HEK293 (cell line): ENCODE results near the gene LRP1B.

Experiments
- CTCF ChIA-PET: fragments of 350-600 bp; formaldehyde crosslinking; extraction: SDS; loops from one replicate; lab custom pipeline; 2021; ENCODE audit warnings: antibody characterized with exemption; lab: Yijun Ruan, JAX
- POLR2A ChIA-PET: fragments of 300-600 bp; formaldehyde crosslinking; extraction: SDS; loops from one replicate; lab custom pipeline; 2020; ENCODE audit warnings: antibody characterized with exemption, inconsistent platforms; lab: Yijun Ruan, JAX
- H3K27ac ChIP-seq: fragments of 200-500 bp; sonication (Bioruptor generic); 2 replicates; pipeline ENCODE4 v1.5.1; 2014; ENCODE audit warnings: low read depth, low read length, control low read depth, inconsistent platforms; ENCODE audit errors: extremely low read depth
- H3K36me3 ChIP-seq, 2 experiments: fragments of 200-500 bp in 1 of 2; sonication (Bioruptor generic) in 1 of 2; 1 replicate in 1 of 2; 2 replicates in 1 of 2; pipeline ENCODE4 v1.5.1; 2014 to 2017; ENCODE audit warnings: inconsistent platforms in 2 of 2, low read length in 2 of 2; ENCODE audit not compliant: control insufficient read depth in 2 of 2, insufficient read depth in 1 of 2
- H3K4me1 ChIP-seq: fragments of 200-500 bp; sonication (Bioruptor generic); 2 replicates; pipeline ENCODE4 v1.5.1; 2014; ENCODE audit warnings: mild to moderate bottlenecking, low read length, inconsistent platforms; ENCODE audit not compliant: control insufficient read depth, insufficient read depth
- H3K4me3 ChIP-seq: 2 replicates; pipeline ENCODE4 v1.5.1; 2011; ENCODE audit warnings: low read depth, mild to moderate bottlenecking, control low read depth, low read length, moderate library complexity
- H3K9me3 ChIP-seq: fragments of 200-500 bp; sonication (Bioruptor generic); 2 replicates; pipeline ENCODE4 v1.5.1; 2014; ENCODE audit warnings: low read depth, low read length, inconsistent platforms; ENCODE audit not compliant: control insufficient read depth, insufficient read depth
- HOXC10 ChIP-seq: sonication (generic); formaldehyde crosslinking; IDR thresholded peaks from 2 replicates; pipeline ENCODE4 v1.8.1; 2023; ENCODE audit warnings: mild to moderate bottlenecking, missing genetic modification reagents
- REST ChIP-seq: fragments of 450-650 bp; formaldehyde crosslinking; IDR thresholded peaks from 2 replicates; pipeline ENCODE4 v1.5.1; 2016; ENCODE audit warnings: missing biosample characterization, missing genetic modification characterization
- ZFP41 ChIP-seq: fragments of 450-650 bp; formaldehyde crosslinking; IDR thresholded peaks from 2 replicates; pipeline ENCODE4 v1.5.1; 2016; ENCODE audit warnings: missing biosample characterization, missing genetic modification characterization, borderline replicate concordance
- ZNF155 ChIP-seq: fragments of 450-650 bp; formaldehyde crosslinking; IDR thresholded peaks from 2 replicates; pipeline ENCODE4 v1.5.1; 2016; ENCODE audit warnings: missing biosample characterization, missing genetic modification characterization
- ZNF24 ChIP-seq: fragments of 450-650 bp; formaldehyde crosslinking; IDR thresholded peaks from 2 replicates; pipeline ENCODE4 v1.5.1; 2016; ENCODE audit warnings: missing biosample characterization, missing genetic modification characterization
- ZNF280D ChIP-seq: fragments of 450-650 bp; formaldehyde crosslinking; IDR thresholded peaks from 2 replicates; pipeline ENCODE4 v1.5.1; 2016; ENCODE audit warnings: missing biosample characterization, missing genetic modification characterization
- ZNF366 ChIP-seq: fragments of 450-650 bp; formaldehyde crosslinking; conservative IDR thresholded peaks from 2 replicates; pipeline ENCODE4 v1.5.1; 2016; ENCODE audit warnings: missing biosample characterization, missing genetic modification characterization
- ZNF514 ChIP-seq: fragments of 450-650 bp; formaldehyde crosslinking; IDR thresholded peaks from 2 replicates; pipeline ENCODE4 v1.5.1; 2016; ENCODE audit warnings: missing biosample characterization, missing genetic modification characterization
- ZNF677 ChIP-seq: fragments of 450-650 bp; IDR thresholded peaks from 2 replicates; pipeline ENCODE4 v1.5.0; 2018; ENCODE audit warnings: missing biosample characterization, mild to moderate bottlenecking, missing genetic modification characterization, moderate library complexity
- TF ChIP-seq, protein P1 (sequence below): fragments of 450-650 bp; formaldehyde crosslinking; IDR thresholded peaks from 2 replicates; pipeline ENCODE4 v1.5.1; 2016; ENCODE audit warnings: missing biosample characterization, missing genetic modification characterization, borderline replicate concordance
- TF ChIP-seq, protein P2 (sequence below): fragments of 450-650 bp; formaldehyde crosslinking; IDR thresholded peaks from 2 replicates; pipeline ENCODE4 v1.5.1; 2016; ENCODE audit warnings: missing biosample characterization, missing genetic modification characterization, borderline replicate concordance
- TF ChIP-seq, protein P3 (sequence below): fragments of 450-650 bp; formaldehyde crosslinking; IDR thresholded peaks from 2 replicates; pipeline ENCODE4 v1.5.1; 2016; ENCODE audit warnings: missing biosample characterization, missing genetic modification characterization

Gene LRP1B

GRCh38 chr2:140775411-140775810 is 1355.4 kb downstream of the LRP1B start (continued):
- TF ChIP-seq REST (no peak), HOXC10 (CRISPR knock-in tag) (no peak), ZNF677 (tag by site-specific recombination) (no peak), ZNF155 (tag by site-specific recombination) (no peak), ZNF514 (tag by site-specific recombination) (no peak), ZFP41 (tag by site-specific recombination) (no peak), ZNF366 (tag by site-specific recombination) (no peak), ZNF280D (tag by site-specific recombination) (no peak)
- TF ChIP-seq, protein P1, sequence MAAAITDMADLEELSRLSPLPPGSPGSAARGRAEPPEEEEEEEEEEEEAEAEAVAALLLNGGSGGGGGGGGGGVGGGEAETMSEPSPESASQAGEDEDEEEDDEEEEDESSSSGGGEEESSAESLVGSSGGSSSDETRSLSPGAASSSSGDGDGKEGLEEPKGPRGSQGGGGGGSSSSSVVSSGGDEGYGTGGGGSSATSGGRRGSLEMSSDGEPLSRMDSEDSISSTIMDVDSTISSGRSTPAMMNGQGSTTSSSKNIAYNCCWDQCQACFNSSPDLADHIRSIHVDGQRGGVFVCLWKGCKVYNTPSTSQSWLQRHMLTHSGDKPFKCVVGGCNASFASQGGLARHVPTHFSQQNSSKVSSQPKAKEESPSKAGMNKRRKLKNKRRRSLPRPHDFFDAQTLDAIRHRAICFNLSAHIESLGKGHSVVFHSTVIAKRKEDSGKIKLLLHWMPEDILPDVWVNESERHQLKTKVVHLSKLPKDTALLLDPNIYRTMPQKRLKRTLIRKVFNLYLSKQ (tag by site-specific recombination), result no peak
- TF ChIP-seq, protein P2, sequence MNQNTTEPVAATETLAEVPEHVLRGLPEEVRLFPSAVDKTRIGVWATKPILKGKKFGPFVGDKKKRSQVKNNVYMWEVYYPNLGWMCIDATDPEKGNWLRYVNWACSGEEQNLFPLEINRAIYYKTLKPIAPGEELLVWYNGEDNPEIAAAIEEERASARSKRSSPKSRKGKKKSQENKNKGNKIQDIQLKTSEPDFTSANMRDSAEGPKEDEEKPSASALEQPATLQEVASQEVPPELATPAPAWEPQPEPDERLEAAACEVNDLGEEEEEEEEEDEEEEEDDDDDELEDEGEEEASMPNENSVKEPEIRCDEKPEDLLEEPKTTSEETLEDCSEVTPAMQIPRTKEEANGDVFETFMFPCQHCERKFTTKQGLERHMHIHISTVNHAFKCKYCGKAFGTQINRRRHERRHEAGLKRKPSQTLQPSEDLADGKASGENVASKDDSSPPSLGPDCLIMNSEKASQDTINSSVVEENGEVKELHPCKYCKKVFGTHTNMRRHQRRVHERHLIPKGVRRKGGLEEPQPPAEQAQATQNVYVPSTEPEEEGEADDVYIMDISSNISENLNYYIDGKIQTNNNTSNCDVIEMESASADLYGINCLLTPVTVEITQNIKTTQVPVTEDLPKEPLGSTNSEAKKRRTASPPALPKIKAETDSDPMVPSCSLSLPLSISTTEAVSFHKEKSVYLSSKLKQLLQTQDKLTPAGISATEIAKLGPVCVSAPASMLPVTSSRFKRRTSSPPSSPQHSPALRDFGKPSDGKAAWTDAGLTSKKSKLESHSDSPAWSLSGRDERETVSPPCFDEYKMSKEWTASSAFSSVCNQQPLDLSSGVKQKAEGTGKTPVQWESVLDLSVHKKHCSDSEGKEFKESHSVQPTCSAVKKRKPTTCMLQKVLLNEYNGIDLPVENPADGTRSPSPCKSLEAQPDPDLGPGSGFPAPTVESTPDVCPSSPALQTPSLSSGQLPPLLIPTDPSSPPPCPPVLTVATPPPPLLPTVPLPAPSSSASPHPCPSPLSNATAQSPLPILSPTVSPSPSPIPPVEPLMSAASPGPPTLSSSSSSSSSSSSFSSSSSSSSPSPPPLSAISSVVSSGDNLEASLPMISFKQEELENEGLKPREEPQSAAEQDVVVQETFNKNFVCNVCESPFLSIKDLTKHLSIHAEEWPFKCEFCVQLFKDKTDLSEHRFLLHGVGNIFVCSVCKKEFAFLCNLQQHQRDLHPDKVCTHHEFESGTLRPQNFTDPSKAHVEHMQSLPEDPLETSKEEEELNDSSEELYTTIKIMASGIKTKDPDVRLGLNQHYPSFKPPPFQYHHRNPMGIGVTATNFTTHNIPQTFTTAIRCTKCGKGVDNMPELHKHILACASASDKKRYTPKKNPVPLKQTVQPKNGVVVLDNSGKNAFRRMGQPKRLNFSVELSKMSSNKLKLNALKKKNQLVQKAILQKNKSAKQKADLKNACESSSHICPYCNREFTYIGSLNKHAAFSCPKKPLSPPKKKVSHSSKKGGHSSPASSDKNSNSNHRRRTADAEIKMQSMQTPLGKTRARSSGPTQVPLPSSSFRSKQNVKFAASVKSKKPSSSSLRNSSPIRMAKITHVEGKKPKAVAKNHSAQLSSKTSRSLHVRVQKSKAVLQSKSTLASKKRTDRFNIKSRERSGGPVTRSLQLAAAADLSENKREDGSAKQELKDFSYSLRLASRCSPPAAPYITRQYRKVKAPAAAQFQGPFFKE (tag by site-specific recombination), result no peak

DNA sequence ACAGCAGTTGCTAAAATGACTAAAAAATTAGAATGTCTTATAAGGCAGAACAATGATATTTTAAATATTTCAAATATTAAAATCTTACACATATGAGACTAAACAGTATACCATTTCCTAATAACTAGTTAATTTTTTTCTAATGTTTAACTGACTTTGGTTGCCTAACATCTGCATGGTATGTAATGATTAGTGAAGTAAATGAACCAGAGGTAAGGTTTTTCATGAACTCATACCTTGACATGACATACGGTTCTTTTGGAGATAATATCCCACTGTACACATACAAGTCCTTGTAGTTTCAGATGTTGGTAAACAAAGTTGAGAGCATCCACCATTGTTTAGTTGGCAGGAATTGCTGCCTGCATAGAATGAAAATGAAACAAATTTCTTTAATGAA is 1360.2 kb downstream of the LRP1B start:
- Histone ChIP-seq H3K27ac (no peak overlapping the region), H3K4me1 (no peaks in the 10 kb centered on the region), H3K4me3 (no peak overlapping the region), H3K36me3 (no peaks in the 10 kb centered on the region), H3K9me3 (no peaks in the 10 kb centered on the region)
- TF ChIP-seq ZNF24, result no peak
- no peak for TF ChIP-seq REST
- TF ChIP-seq, protein P3, sequence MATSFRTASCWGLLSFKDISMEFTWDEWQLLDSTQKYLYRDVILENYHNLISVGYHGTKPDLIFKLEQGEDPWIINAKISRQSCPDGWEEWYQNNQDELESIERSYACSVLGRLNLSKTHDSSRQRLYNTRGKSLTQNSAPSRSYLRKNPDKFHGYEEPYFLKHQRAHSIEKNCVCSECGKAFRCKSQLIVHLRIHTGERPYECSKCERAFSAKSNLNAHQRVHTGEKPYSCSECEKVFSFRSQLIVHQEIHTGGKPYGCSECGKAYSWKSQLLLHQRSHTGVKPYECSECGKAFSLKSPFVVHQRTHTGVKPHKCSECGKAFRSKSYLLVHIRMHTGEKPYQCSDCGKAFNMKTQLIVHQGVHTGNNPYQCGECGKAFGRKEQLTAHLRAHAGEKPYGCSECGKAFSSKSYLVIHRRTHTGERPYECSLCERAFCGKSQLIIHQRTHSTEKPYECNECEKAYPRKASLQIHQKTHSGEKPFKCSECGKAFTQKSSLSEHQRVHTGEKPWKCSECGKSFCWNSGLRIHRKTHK (tag by site-specific recombination), result no peak
- CTCF ChIA-PET, result interaction anchor here (0.6 kb wide), 1 partner anchor 10 kb away, joined by 5 read pairs; no protein-coding TSS in a partner anchor
- POLR2A ChIA-PET, result no interaction called here
